GM18951 (cell line): ENCODE measurements around the gene CNIH1.
"Not testable (repeated sequence)": the region's sequence is repeated elsewhere in the genome, so short reads cannot be mapped to it uniquely, and the experiment has no call there.

Experiments used
- POLR2A ChIP-seq: IDR thresholded peaks from 4 replicates; pipeline ENCODE4 v1.6.1; 2011; ENCODE audit warnings: mild to moderate bottlenecking; ENCODE audit not compliant: insufficient read length, insufficient read depth; ENCODE audit errors: extremely low read depth
- in situ Hi-C: fragments of 300-500 bp; cut with MboI; formaldehyde crosslinking; loops from one replicate; pipeline ENCODE4 v1.12.0; 2022; ENCODE audit warnings: low sequenced_read_pairs, mixed read lengths, inconsistent platforms; ENCODE audit not compliant: unreplicated experiment

The CNIH1 gene

GRCh38 chr14:54455363-54455762 lies 14.2 kb upstream of the CNIH1 start:
- TF ChIP-seq POLR2A: no peak
- in situ Hi-C loops: no loop called here

GRCh38 chr14:54453990-54454389 lies 12.8 kb upstream of the CNIH1 start:
- in situ Hi-C loops: not testable (repeated sequence)

GRCh38 chr14:54453252-54453651 lies 12.1 kb upstream of the CNIH1 start:
- TF ChIP-seq POLR2A: no peak

GRCh38 chr14:54451961-54452360 lies 10.8 kb upstream of the CNIH1 start:
- TF ChIP-seq POLR2A: no peak
- in situ Hi-C loops: no loop called here

More at GRCh38 chr14:54453252-54453651, 12.1 kb upstream of the CNIH1 start:
- in situ Hi-C loops: no loop called here

- in situ Hi-C loops: no loop called here
Measured at GRCh38 chr14:54451121-54451601, 10.0 kb upstream of the CNIH1 start.

GRCh38 chr14:54450535-54450934 lies 9.4 kb upstream of the CNIH1 start:
- in situ Hi-C loops: no loop called here
- no peak for TF ChIP-seq POLR2A

More at GRCh38 chr14:54451121-54451601, 10.0 kb upstream of the CNIH1 start:
- no peak for TF ChIP-seq POLR2A

- TF ChIP-seq POLR2A: no peak
Measured at GRCh38 chr14:54447231-54447692, 6.1 kb upstream of the CNIH1 start.

GRCh38 chr14:54446161-54446693 lies 5.1 kb upstream of the CNIH1 start:
- in situ Hi-C loops: no loop called here
- no peak for TF ChIP-seq POLR2A

More at GRCh38 chr14:54447231-54447692, 6.1 kb upstream of the CNIH1 start:
- in situ Hi-C loops: no loop called here

GRCh38 chr14:54444681-54445080 lies 3.5 kb upstream of the CNIH1 start:
- in situ Hi-C loops: no loop called here
- TF ChIP-seq POLR2A: no peak

GRCh38 chr14:54443981-54444380 lies 2.8 kb upstream of the CNIH1 start:
- no peak for TF ChIP-seq POLR2A
- in situ Hi-C loops: no loop called here

- in situ Hi-C loops: not testable (repeated sequence)
Measured at GRCh38 chr14:54442961-54443360, 1.8 kb upstream of the CNIH1 start.

- in situ Hi-C loops: no loop called here
Measured at GRCh38 chr14:54440476-54440872, 700 bp downstream of the CNIH1 start.

GRCh38 chr14:54440037-54440436 lies 1.1 kb downstream of the CNIH1 start:
- in situ Hi-C loops: no loop called here
- no peak for TF ChIP-seq POLR2A

More at GRCh38 chr14:54440476-54440872, 700 bp downstream of the CNIH1 start:
- TF ChIP-seq POLR2A: no peak

- no peak for TF ChIP-seq POLR2A
- in situ Hi-C loops: no loop called here
Measured at GRCh38 chr14:54438703-54439102, 2.5 kb downstream of the CNIH1 start.

- in situ Hi-C loops: not testable (repeated sequence)
Measured at GRCh38 chr14:54437954-54438353, 3.2 kb downstream of the CNIH1 start.
